Left lobe of liver (tissue), 2 donors: ENCODE measurements around the gene ADAMTS16. TPM values are rescaled to one million over a fixed set of nuclear protein-coding genes. Genes with fewer than 3 reads are reported as not detected.

Source experiments
- ATAC-seq: fragments of 200-7000 bp; cut with Tn5 transposase; one replicate; pipeline ENCODE4 v1.9.1; 2020; ENCODE audit warnings: mild to moderate bottlenecking, moderate library complexity
- DNase-seq: peaks from one replicate; pipeline ENCODE4 v3.0.0-alpha.2; 2020; ENCODE audit warnings: low spot score
- total RNA-seq: library from RNA; stranded (reverse); gene quantifications from one replicate; pipeline ENCODE4 v1.2.1, GENCODE V29; 2021
- donor health status: DM: no; HTN: no; CAD: no; lungs with moderate emphysema.
- donor health status: DM: no; HTN: yes; CAD: no.

The ADAMTS16 gene
- total RNA-seq, 1 donor from 2014 or later = not detected

- ATAC-seq = no peak
These were observed 41.7 kb downstream of the ADAMTS16 start for GRCh38 chr5:5181650-5182324.

GRCh38 chr5:5182508-5183188 lies 42.5 kb downstream of the ADAMTS16 start:
- no peak for ATAC-seq

More at GRCh38 chr5:5181650-5182324, 41.7 kb downstream of the ADAMTS16 start:
- DNase-seq = no peak

GRCh38 chr5:5183189-5183699 lies 43.1 kb downstream of the ADAMTS16 start:
- DNase-seq = no peak
- peak; percentile 15 for ATAC-seq

More at GRCh38 chr5:5182508-5183188, 42.5 kb downstream of the ADAMTS16 start:
- no peak for DNase-seq

GRCh38 chr5:5183933-5184332 lies 43.8 kb downstream of the ADAMTS16 start:
- DNase-seq = no peak
- no peak for ATAC-seq

- ATAC-seq (no peak), DNase-seq (no peak)
These were observed 48.4 kb downstream of the ADAMTS16 start for GRCh38 chr5:5188376-5189050.

GRCh38 chr5:5189051-5189430 lies 48.9 kb downstream of the ADAMTS16 start:
- ATAC-seq (no peak), DNase-seq (no peak)

- ATAC-seq (no peak), DNase-seq (no peak)
These were observed 51.8 kb downstream of the ADAMTS16 start for GRCh38 chr5:5191906-5192305.

GRCh38 chr5:5192681-5193080 lies 52.6 kb downstream of the ADAMTS16 start:
- ATAC-seq = no peak
- DNase-seq = no peak

- DNase-seq = no peak
- no peak for ATAC-seq
These were observed 55.2 kb downstream of the ADAMTS16 start for GRCh38 chr5:5195128-5195918.

GRCh38 chr5:5198135-5198534 lies 58.0 kb downstream of the ADAMTS16 start:
- DNase-seq = no peak
- ATAC-seq = no peak

- ATAC-seq (no peak), DNase-seq (no peak)
These were observed 58.7 kb downstream of the ADAMTS16 start for GRCh38 chr5:5198815-5199214.

- DNase-seq (no peak), ATAC-seq (no peak)
These were observed 59.4 kb downstream of the ADAMTS16 start for GRCh38 chr5:5199495-5199894.

GRCh38 chr5:5200133-5200532 lies 60.0 kb downstream of the ADAMTS16 start:
- DNase-seq (no peak), ATAC-seq (no peak)

GRCh38 chr5:5202321-5202720 lies 62.2 kb downstream of the ADAMTS16 start:
- DNase-seq = no peak
- ATAC-seq = no peak

GRCh38 chr5:5203451-5203850 lies 63.3 kb downstream of the ADAMTS16 start:
- ATAC-seq = no peak
- DNase-seq = no peak

- DNase-seq (no peak), ATAC-seq (no peak)
These were observed 67.7 kb downstream of the ADAMTS16 start for GRCh38 chr5:5207828-5208227.

- DNase-seq (no peak), ATAC-seq (no peak)
These were observed 69.0 kb downstream of the ADAMTS16 start for GRCh38 chr5:5209089-5209488.

- ATAC-seq = no peak
These were observed 69.6 kb downstream of the ADAMTS16 start for GRCh38 chr5:5209510-5210286.

GRCh38 chr5:5217371-5217770 lies 77.2 kb downstream of the ADAMTS16 start:
- no peak for ATAC-seq

More at GRCh38 chr5:5209510-5210286, 69.6 kb downstream of the ADAMTS16 start:
- no peak for DNase-seq

GRCh38 chr5:5218396-5218795 lies 78.3 kb downstream of the ADAMTS16 start:
- DNase-seq (no peak), ATAC-seq (no peak)

More at GRCh38 chr5:5217371-5217770, 77.2 kb downstream of the ADAMTS16 start:
- no peak for DNase-seq
